ENCODE results near the gene GPR108.
"Not testable (repeated sequence)": the region's sequence is repeated elsewhere in the genome, so short reads cannot be mapped to it uniquely, and the experiment has no call there.

The GPR108 gene

GRCh38 chr19:6772028-6772865 lies 34.9 kb upstream of the GPR108 start, which contains the start of gene VAV1:
TSS of gene VAV1 (plus strand) at chr19:6772708. CDS start at chr19:6772808, 100 bp downstream.
- Histone ChIP-seq H3K27me3 (ENCODE audit: low read depth, low read length) (no peaks in the 10 kb centered on the region), H3K27ac (ENCODE audit: low read length) (peak within 1 kb of the TSS; percentile 87), H3K79me2 (ENCODE audit: low read length) (peaks cover 45% of the 10 kb centered on the region), H3K4me3 (ENCODE audit: low read length) (peak within 1 kb of the TSS; percentile 88), H2AFZ (ENCODE audit: low read depth, low read length) (peak within 1 kb of the TSS; percentile 24; the same call in 1 of the 2 replicates), H4K20me1 (ENCODE audit: insufficient read depth, low read length) (peaks cover 32% of the 10 kb centered on the region), H3K36me3 (replicated peaks; ENCODE audit: low read depth, low read length) (peaks cover 17% of the 10 kb centered on the region), H3K9me3 (ENCODE audit: insufficient read depth, low read length) (no peaks in the 10 kb centered on the region), H3K4me2 (ENCODE audit: low read length) (peak within 1 kb of the TSS; percentile 82), H3K9ac (ENCODE audit: low read length) (peak within 1 kb of the TSS; percentile 99), H3K4me1 (ENCODE audit: low read length) (peaks cover 32% of the 10 kb centered on the region)
- no peak for TF ChIP-seq EZH2phosphoT487 (IDR thresholded peaks at IDR 0.05; ENCODE audit: low read depth)
- peak; percentile 52 for TF ChIP-seq CTCF (IDR thresholded peaks at IDR 0.05; ENCODE audit: low read depth, low read length)

GRCh38 chr19:6771648-6772027 lies 34.3 kb upstream of the GPR108 start:
- H3K9me3 ChIP-seq (ENCODE audit: insufficient read depth, low read length); H2AFZ ChIP-seq (ENCODE audit: low read depth, low read length); H3K9ac ChIP-seq (ENCODE audit: low read length); H3K27me3 ChIP-seq (ENCODE audit: low read depth, low read length); H3K4me3 ChIP-seq (ENCODE audit: low read length): not testable (repeated sequence)
- peaks cover 14% of the 10 kb centered on the region for H3K36me3 ChIP-seq (replicated peaks; ENCODE audit: low read depth, low read length)
- H3K4me2 ChIP-seq (ENCODE audit: low read length), result 0 out of 2 replicates have a peak overlapping the region, but pooled peaks have one; percentile 82
- H3K4me1 ChIP-seq (ENCODE audit: low read length), result peaks cover 36% of the 10 kb centered on the region
- H3K27ac ChIP-seq (ENCODE audit: low read length), result peak overlapping the region; percentile 87
- peaks cover 26% of the 10 kb centered on the region for H4K20me1 ChIP-seq (ENCODE audit: insufficient read depth, low read length)
- H3K79me2 ChIP-seq (ENCODE audit: low read length), result peaks cover 39% of the 10 kb centered on the region

- no peaks in the 10 kb centered on the region for H3K9me3 ChIP-seq (ENCODE audit: insufficient read depth, low read length)
- H3K27me3 ChIP-seq (ENCODE audit: low read depth, low read length), result no peaks in the 10 kb centered on the region; the same call in 1 of the 2 replicates
- H3K79me2 ChIP-seq (ENCODE audit: low read length), result peaks cover 15% of the 10 kb centered on the region
- no peak overlapping the region for H2AFZ ChIP-seq (ENCODE audit: low read depth, low read length)
- H3K9ac ChIP-seq (ENCODE audit: low read length), result no peak overlapping the region
- no peak overlapping the region for H3K4me3 ChIP-seq (ENCODE audit: low read length)
- peaks cover 6% of the 10 kb centered on the region; the same call in 1 of the 2 replicates for H4K20me1 ChIP-seq (ENCODE audit: insufficient read depth, low read length)
- H3K27ac ChIP-seq (ENCODE audit: low read length), result no peak overlapping the region
- TF ChIP-seq CTCF (IDR thresholded peaks at IDR 0.05; ENCODE audit: low read depth, low read length), result peak; percentile 49
- no peak for TF ChIP-seq EZH2phosphoT487 (IDR thresholded peaks at IDR 0.05; ENCODE audit: low read depth)
- H3K36me3 ChIP-seq (replicated peaks; ENCODE audit: low read depth, low read length), result peaks cover 3% of the 10 kb centered on the region
- H3K4me1 ChIP-seq (ENCODE audit: low read length), result peaks cover 35% of the 10 kb centered on the region
- no peak overlapping the region for H3K4me2 ChIP-seq (ENCODE audit: low read length)
Observed at GRCh38 chr19:6769006-6769619, 31.7 kb upstream of the GPR108 start.

GRCh38 chr19:6768236-6768785 lies 30.9 kb upstream of the GPR108 start:
- Histone ChIP-seq H4K20me1 (ENCODE audit: insufficient read depth, low read length) (no peaks in the 10 kb centered on the region), H3K4me1 (ENCODE audit: low read length) (peaks cover 32% of the 10 kb centered on the region), H3K36me3 (replicated peaks; ENCODE audit: low read depth, low read length) (peaks cover 3% of the 10 kb centered on the region), H3K27me3 (ENCODE audit: low read depth, low read length) (no peaks in the 10 kb centered on the region; the same call in 1 of the 2 replicates), H3K9me3 (ENCODE audit: insufficient read depth, low read length) (no peaks in the 10 kb centered on the region), H3K4me2 (ENCODE audit: low read length) (peak overlapping the region; percentile 88), H3K79me2 (ENCODE audit: low read length) (peaks cover 8% of the 10 kb centered on the region), H2AFZ (ENCODE audit: low read depth, low read length) (peak overlapping the region; percentile 27; the same call in 1 of the 2 replicates), H3K9ac (ENCODE audit: low read length) (peak overlapping the region; percentile 62), H3K4me3 (ENCODE audit: low read length) (peak overlapping the region; percentile 86), H3K27ac (ENCODE audit: low read length) (peak overlapping the region; percentile 43)
- TF ChIP-seq CTCF (IDR thresholded peaks at IDR 0.05; ENCODE audit: low read depth, low read length) (no peak), EZH2phosphoT487 (IDR thresholded peaks at IDR 0.05; ENCODE audit: low read depth) (no peak)

All from OCI-LY3 (cell line).